ENCODE measurements around the gene ADSS2. TPM values are rescaled to one million over a fixed set of nuclear protein-coding genes. Genes with fewer than 3 reads are reported as not detected.
A peak's percentile ranks its signal among the peaks of the same experiment; 100 is the strongest.
"Not testable (repeated sequence)": the region's sequence is repeated elsewhere in the genome, so short reads cannot be mapped to it uniquely, and the experiment has no call there.

The ADSS2 gene
- total RNA-seq: 6.1 TPM
- long read RNA-seq, partial matches to known transcripts: 0 of 3 reads
- long read RNA-seq, other reads (novel, unspliced or antisense): 1 of 3 reads

GRCh38 chr1:244451539-244451950 lies at the start of gene ADSS2:
ADSS2 (minus strand) TSS chr1:244451909; CDS start chr1:244451817, 92 bp downstream.
- Histone ChIP-seq H3K36me3 (no peaks in the 10 kb centered on the region), H3K4me1 (peaks cover 31% of the 10 kb centered on the region), H3K27me3 (ENCODE audit: low read depth) (no peaks in the 10 kb centered on the region), H3K9me3 (replicated peaks) (no peaks in the 10 kb centered on the region), H3K27ac (replicated peaks) (peak within 1 kb of the TSS; percentile 95), H3K4me3 (peak within 1 kb of the TSS; percentile 92)
- no peak for DNase-seq
- TF ChIP-seq, protein P1, sequence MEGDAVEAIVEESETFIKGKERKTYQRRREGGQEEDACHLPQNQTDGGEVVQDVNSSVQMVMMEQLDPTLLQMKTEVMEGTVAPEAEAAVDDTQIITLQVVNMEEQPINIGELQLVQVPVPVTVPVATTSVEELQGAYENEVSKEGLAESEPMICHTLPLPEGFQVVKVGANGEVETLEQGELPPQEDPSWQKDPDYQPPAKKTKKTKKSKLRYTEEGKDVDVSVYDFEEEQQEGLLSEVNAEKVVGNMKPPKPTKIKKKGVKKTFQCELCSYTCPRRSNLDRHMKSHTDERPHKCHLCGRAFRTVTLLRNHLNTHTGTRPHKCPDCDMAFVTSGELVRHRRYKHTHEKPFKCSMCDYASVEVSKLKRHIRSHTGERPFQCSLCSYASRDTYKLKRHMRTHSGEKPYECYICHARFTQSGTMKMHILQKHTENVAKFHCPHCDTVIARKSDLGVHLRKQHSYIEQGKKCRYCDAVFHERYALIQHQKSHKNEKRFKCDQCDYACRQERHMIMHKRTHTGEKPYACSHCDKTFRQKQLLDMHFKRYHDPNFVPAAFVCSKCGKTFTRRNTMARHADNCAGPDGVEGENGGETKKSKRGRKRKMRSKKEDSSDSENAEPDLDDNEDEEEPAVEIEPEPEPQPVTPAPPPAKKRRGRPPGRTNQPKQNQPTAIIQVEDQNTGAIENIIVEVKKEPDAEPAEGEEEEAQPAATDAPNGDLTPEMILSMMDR (IDR thresholded peaks at IDR 0.05; ENCODE audit: borderline replicate concordance): no peak
- intact Hi-C loops (cut with micrococcal nuclease): no loop called here

GRCh38 chr1:244500515-244500914 lies 48.8 kb upstream of the ADSS2 start:
- H3K36me3 ChIP-seq; H3K4me1 ChIP-seq; DNase-seq; H3K4me3 ChIP-seq; H3K27ac ChIP-seq (replicated peaks); H3K27me3 ChIP-seq (ENCODE audit: low read depth); intact Hi-C loops (cut with micrococcal nuclease): not testable (repeated sequence)
- peaks cover 29% of the 10 kb centered on the region for H3K9me3 ChIP-seq (replicated peaks)

GRCh38 chr1:244499484-244499883 lies 47.8 kb upstream of the ADSS2 start:
- H3K27ac ChIP-seq (replicated peaks); intact Hi-C loops (cut with micrococcal nuclease); H3K27me3 ChIP-seq (ENCODE audit: low read depth); H3K4me3 ChIP-seq; DNase-seq; H3K4me1 ChIP-seq; H3K36me3 ChIP-seq: not testable (repeated sequence)
- H3K9me3 ChIP-seq (replicated peaks): peaks cover 29% of the 10 kb centered on the region

GRCh38 chr1:244497805-244498204 lies 46.1 kb upstream of the ADSS2 start:
- peaks cover 24% of the 10 kb centered on the region for H3K9me3 ChIP-seq (replicated peaks)
- no peak for DNase-seq
- no peak overlapping the region for H3K27ac ChIP-seq (replicated peaks)
- H3K4me1 ChIP-seq: no peaks in the 10 kb centered on the region
- H3K36me3 ChIP-seq: no peaks in the 10 kb centered on the region
- TF ChIP-seq, protein P1 (IDR thresholded peaks at IDR 0.05; ENCODE audit: borderline replicate concordance): no peak
- no peak overlapping the region for H3K4me3 ChIP-seq
- intact Hi-C loops (cut with micrococcal nuclease): no loop called here
- no peaks in the 10 kb centered on the region for H3K27me3 ChIP-seq (ENCODE audit: low read depth)

- no peak overlapping the region for H3K27ac ChIP-seq (replicated peaks)
- H3K4me3 ChIP-seq: no peak overlapping the region
- H3K4me1 ChIP-seq: no peaks in the 10 kb centered on the region
- TF ChIP-seq, protein P1 (IDR thresholded peaks at IDR 0.05; ENCODE audit: borderline replicate concordance): no peak
- peaks cover 22% of the 10 kb centered on the region for H3K9me3 ChIP-seq (replicated peaks)
- no peak for DNase-seq
- intact Hi-C loops (cut with micrococcal nuclease): no loop called here
- H3K27me3 ChIP-seq (ENCODE audit: low read depth): no peaks in the 10 kb centered on the region
- H3K36me3 ChIP-seq: no peaks in the 10 kb centered on the region
These were observed 44.5 kb upstream of the ADSS2 start for GRCh38 chr1:244496186-244496585.

- H3K27me3 ChIP-seq (ENCODE audit: low read depth): no peaks in the 10 kb centered on the region
- TF ChIP-seq, protein P1 (IDR thresholded peaks at IDR 0.05; ENCODE audit: borderline replicate concordance): no peak
- no peaks in the 10 kb centered on the region for H3K4me1 ChIP-seq
- H3K9me3 ChIP-seq (replicated peaks): peaks cover 7% of the 10 kb centered on the region
- no peak overlapping the region for H3K27ac ChIP-seq (replicated peaks)
- intact Hi-C loops (cut with micrococcal nuclease): no loop called here
- H3K36me3 ChIP-seq: no peaks in the 10 kb centered on the region
- no peak for DNase-seq
- H3K4me3 ChIP-seq: no peak overlapping the region
These were observed 42.9 kb upstream of the ADSS2 start for GRCh38 chr1:244494653-244495052.

DNA sequence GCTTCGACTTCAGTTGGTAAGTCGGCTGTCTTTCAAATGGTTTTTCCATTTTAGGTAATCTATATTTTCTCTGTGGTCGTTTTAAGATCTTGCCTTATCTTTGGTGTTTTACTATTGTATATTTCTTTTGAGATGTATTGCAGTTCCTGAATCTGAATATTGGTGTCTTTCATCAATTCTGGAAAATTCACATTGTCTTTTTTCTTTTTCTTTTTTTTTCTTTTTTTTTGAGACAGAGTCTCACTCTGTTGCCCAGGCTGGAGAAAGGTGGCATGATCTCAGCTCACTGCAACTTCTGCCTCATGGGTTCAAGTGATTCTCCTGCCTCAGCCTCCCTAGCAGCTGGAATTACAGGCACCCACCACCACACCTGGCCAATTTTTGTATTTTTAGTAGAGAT lies 33.3 kb upstream of the ADSS2 start:
- intact Hi-C loops (cut with micrococcal nuclease); H3K9me3 ChIP-seq (replicated peaks); H3K4me1 ChIP-seq; H3K36me3 ChIP-seq; H3K4me3 ChIP-seq; H3K27me3 ChIP-seq (ENCODE audit: low read depth); H3K27ac ChIP-seq (replicated peaks); DNase-seq: not testable (repeated sequence)
